ENCODE measurements around the gene PPP1R17. TPM values are rescaled to one million over a fixed set of nuclear protein-coding genes. Genes with fewer than 3 reads are reported as not detected.

The PPP1R17 gene
- total RNA-seq, 1 experiment from 2014 or later = not detected

DNA sequence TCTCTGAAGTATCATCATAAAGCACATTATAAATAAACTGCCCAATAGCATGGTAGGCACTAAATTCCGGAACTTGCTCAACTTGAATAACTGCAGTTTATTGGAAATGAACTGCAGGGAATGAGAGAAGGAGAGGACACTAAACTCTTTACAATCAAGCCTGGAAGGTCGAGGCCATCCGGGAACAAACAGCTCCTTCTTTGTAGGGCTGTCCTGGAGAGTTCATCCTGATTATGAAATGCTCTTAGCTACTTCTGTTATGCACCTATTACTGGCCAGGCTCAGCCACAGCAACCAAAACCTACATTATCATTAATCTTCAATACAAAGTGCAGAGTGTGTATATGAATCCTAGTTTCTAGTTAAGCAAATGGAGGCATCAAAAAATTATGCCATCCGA, 64.7 kb downstream of the PPP1R17 start:
- TF ChIP-seq, protein P1, sequence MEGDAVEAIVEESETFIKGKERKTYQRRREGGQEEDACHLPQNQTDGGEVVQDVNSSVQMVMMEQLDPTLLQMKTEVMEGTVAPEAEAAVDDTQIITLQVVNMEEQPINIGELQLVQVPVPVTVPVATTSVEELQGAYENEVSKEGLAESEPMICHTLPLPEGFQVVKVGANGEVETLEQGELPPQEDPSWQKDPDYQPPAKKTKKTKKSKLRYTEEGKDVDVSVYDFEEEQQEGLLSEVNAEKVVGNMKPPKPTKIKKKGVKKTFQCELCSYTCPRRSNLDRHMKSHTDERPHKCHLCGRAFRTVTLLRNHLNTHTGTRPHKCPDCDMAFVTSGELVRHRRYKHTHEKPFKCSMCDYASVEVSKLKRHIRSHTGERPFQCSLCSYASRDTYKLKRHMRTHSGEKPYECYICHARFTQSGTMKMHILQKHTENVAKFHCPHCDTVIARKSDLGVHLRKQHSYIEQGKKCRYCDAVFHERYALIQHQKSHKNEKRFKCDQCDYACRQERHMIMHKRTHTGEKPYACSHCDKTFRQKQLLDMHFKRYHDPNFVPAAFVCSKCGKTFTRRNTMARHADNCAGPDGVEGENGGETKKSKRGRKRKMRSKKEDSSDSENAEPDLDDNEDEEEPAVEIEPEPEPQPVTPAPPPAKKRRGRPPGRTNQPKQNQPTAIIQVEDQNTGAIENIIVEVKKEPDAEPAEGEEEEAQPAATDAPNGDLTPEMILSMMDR (IDR thresholded peaks at IDR 0.05; ENCODE audit: insufficient read depth in 1 of 2, low read depth in 1 of 2, low read length in 1 of 2, severe bottlenecking in 1 of 2, unreplicated experiment in 1 of 2) = no peak
- ChIA-PET CTCF (no interaction called here), POLR2A (no interaction called here)
- BruUV-seq (replicated peaks) = no TSS peak
- DNase-seq = no peak
- Histone ChIP-seq H3K27me3 (replicated peaks; ENCODE audit: control insufficient read depth, insufficient read depth, low read length) (no peaks in the 10 kb centered on the region), H3K4me1 (no peaks in the 10 kb centered on the region), H3K4me3 (ENCODE audit: low read depth, low read length) (no peak overlapping the region), H3K36me3 (ENCODE audit: control insufficient read depth, insufficient read depth, low read length) (no peaks in the 10 kb centered on the region), H3K9me3 (no peaks in the 10 kb centered on the region)
- intact Hi-C loops (cut with micrococcal nuclease; ENCODE audit: unreplicated experiment) = no loop called here
- H3K27ac Mint-ChIP-seq (ENCODE audit: unreplicated experiment) = no peak overlapping the region
- peaks cover 4% of the 10 kb centered on the region for H3K27me3 Mint-ChIP-seq (ENCODE audit: insufficient read depth, unreplicated experiment)
- no peaks in the 10 kb centered on the region for H3K4me1 Mint-ChIP-seq (ENCODE audit: low read depth, unreplicated experiment)
- H3K4me3 Mint-ChIP-seq (ENCODE audit: unreplicated experiment) = no peak overlapping the region
- H3K36me3 Mint-ChIP-seq (ENCODE audit: insufficient read depth, unreplicated experiment) = no peaks in the 10 kb centered on the region
- peaks cover 9% of the 10 kb centered on the region for H3K9me3 Mint-ChIP-seq (ENCODE audit: unreplicated experiment)

Other genes with a start within 250 kb of the PPP1R17 start
- gene ITPRID1, start 173.1 kb upstream of the PPP1R17 start, total RNA-seq (2022) = 0.09 and 0.26 TPM in 2 replicates